ENCODE data around the gene AMFR.

AMFR gene

DNA sequence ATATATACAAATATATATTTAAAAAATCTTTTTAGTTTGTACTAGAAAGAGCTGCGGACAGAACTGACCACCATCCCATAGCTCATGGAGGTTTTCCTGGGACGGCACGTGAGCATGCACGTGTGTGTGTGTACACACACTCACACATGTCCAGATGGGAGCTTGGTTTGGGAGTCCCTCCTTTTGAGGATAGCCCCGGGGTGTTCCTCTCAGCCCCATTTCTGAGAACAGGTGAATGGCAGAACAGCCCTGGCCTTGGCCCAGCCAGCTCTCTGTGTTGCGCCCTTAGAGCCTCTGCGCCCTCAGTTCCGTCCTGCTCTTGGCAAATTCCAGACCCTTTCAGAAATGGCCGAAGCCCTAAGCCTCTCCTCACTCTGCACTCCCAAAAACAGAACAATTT is 70.1 kb downstream of the AMFR start:
- no peak for TF ChIP-seq SUZ12 (IDR thresholded peaks at IDR 0.05; ENCODE audit: extremely low read depth, insufficient read depth, insufficient read length)
- TF ChIP-seq YY1 (IDR thresholded peaks at IDR 0.05; ENCODE audit: insufficient read depth, insufficient read length) = no peak
- no peak for TF ChIP-seq ZNF274 (IDR thresholded peaks at IDR 0.05; ENCODE audit: low read depth, low read length)
- Histone ChIP-seq H3K4me3 (ENCODE audit: insufficient read length, low read depth) (no peak overlapping the region), H3K9ac (ENCODE audit: insufficient read length, low read depth) (peak overlapping the region; percentile 5), H3K9me3 (ENCODE audit: insufficient read depth, low read length) (no peaks in the 10 kb centered on the region), H3K4me1 (ENCODE audit: insufficient read depth, insufficient read length) (peaks cover 13% of the 10 kb centered on the region), H3K36me3 (ENCODE audit: insufficient read depth, insufficient read length, low read length) (peaks cover 4% of the 10 kb centered on the region), H3K27me3 (ENCODE audit: insufficient read depth, insufficient read length) (no peaks in the 10 kb centered on the region)
- no peak for DNase-seq (ENCODE audit: low read depth, low spot score)

DNA sequence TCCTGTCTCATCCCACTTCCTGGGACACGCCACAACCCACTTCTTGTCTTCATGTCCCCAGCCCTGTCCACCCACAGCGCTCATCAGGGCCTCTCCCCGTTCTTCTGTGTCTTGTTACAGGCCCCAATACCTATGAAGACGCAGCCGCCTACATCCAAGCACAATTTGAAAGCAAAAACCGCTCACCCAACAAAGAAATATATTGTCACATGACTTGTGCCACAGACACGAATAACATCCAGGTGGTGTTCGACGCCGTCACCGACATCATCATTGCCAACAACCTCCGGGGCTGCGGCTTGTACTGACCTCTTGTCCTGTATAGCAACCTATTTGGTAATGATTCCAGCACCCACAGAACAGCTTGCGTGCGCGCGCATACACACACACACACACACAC is 70.6 kb downstream of the AMFR start:
- Histone ChIP-seq H3K27me3 (ENCODE audit: insufficient read depth, insufficient read length) (no peaks in the 10 kb centered on the region), H3K4me3 (ENCODE audit: insufficient read length, low read depth) (no peak overlapping the region), H3K4me1 (ENCODE audit: insufficient read depth, insufficient read length) (peaks cover 10% of the 10 kb centered on the region), H3K9ac (ENCODE audit: insufficient read length, low read depth) (no peak overlapping the region), H3K9me3 (ENCODE audit: insufficient read depth, low read length) (no peaks in the 10 kb centered on the region), H3K36me3 (ENCODE audit: insufficient read depth, insufficient read length, low read length) (no peaks in the 10 kb centered on the region)
- DNase-seq (ENCODE audit: low read depth, low spot score) = no peak
- TF ChIP-seq ZNF274 (IDR thresholded peaks at IDR 0.05; ENCODE audit: low read depth, low read length) (no peak), SUZ12 (IDR thresholded peaks at IDR 0.05; ENCODE audit: extremely low read depth, insufficient read depth, insufficient read length) (no peak), YY1 (IDR thresholded peaks at IDR 0.05; ENCODE audit: insufficient read depth, insufficient read length) (no peak)

DNA sequence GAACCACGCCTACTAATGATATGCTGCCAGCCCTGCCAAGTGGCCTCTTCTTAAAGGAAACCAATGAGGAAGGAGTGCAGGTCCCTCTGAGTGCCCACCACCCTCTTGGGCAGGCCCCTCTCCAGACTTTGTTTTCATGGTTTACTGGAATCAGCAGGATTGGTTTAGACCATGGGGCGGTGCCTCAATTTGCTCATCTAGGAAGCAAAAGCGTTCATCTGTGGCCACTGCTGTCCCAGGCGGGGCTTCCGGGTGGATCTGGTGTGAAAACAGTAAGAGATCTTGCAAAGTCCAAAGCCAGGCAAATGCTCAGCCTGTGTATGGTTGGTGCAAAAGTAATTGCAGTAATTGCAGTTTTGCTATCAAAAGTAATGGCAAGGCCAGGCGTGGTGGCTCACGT is 71.3 kb downstream of the AMFR start:
- no peaks in the 10 kb centered on the region for H3K36me3 ChIP-seq (ENCODE audit: insufficient read depth, insufficient read length, low read length)
- H3K9me3 ChIP-seq (ENCODE audit: insufficient read depth, low read length) = no peaks in the 10 kb centered on the region
- peaks cover 10% of the 10 kb centered on the region for H3K4me1 ChIP-seq (ENCODE audit: insufficient read depth, insufficient read length)
- no peak overlapping the region for H3K9ac ChIP-seq (ENCODE audit: insufficient read length, low read depth)
- no peaks in the 10 kb centered on the region for H3K27me3 ChIP-seq (ENCODE audit: insufficient read depth, insufficient read length)
- no peak for DNase-seq (ENCODE audit: low read depth, low spot score)
- TF ChIP-seq ZNF274 (IDR thresholded peaks at IDR 0.05; ENCODE audit: low read depth, low read length) (no peak), YY1 (IDR thresholded peaks at IDR 0.05; ENCODE audit: insufficient read depth, insufficient read length) (no peak), SUZ12 (IDR thresholded peaks at IDR 0.05; ENCODE audit: extremely low read depth, insufficient read depth, insufficient read length) (no peak)
- no peak overlapping the region for H3K4me3 ChIP-seq (ENCODE audit: insufficient read length, low read depth)

DNA sequence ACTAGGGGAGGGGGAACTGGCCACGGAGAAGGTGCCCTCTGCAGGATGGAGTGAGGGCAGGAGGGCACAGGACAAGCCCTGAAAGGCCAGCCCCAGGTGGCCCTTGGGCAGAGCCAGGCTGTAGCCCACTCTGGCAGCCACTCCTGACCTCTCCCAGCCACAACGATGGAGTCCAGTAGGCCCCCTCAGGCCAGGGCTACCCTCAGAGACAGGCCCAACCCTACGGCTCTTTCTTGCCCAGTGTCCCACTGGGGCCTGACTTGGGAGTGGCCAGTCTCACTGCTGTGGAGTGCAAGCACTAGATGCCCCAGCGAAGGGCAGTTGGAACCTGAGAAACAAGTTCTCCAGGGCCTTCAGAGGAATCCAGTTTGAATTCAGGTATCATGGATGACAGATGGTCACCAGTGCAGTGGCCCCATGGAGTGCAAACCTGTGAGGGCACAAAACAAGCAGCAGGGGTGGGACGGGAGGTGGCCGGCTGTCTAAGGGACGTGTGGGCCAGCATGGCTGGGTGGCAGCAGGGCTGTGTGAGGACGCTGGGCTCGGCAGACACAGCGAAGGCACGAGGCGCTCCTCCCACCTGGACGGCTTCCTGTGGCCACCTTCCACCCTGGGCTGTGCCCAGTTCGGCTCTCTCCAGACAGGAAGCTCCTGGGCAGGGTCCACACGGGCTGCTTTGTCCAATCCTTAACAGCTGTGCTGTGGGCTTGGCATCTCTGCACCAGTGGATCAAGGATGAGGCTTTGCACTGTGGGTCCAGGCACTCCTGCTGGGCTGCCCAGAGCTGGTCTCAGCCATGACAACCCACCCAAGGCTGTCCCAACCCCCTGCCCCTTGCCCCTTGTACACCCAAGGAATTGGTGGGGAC is 72.1 kb downstream of the AMFR start:
- Histone ChIP-seq H3K4me1 (ENCODE audit: insufficient read depth, insufficient read length) (peaks cover 10% of the 10 kb centered on the region), H3K27me3 (ENCODE audit: insufficient read depth, insufficient read length) (no peaks in the 10 kb centered on the region), H3K9me3 (ENCODE audit: insufficient read depth, low read length) (no peaks in the 10 kb centered on the region), H3K36me3 (ENCODE audit: insufficient read depth, insufficient read length, low read length) (no peaks in the 10 kb centered on the region), H3K9ac (ENCODE audit: insufficient read length, low read depth) (no peak overlapping the region), H3K4me3 (ENCODE audit: insufficient read length, low read depth) (no peak overlapping the region)
- no peak for DNase-seq (ENCODE audit: low read depth, low spot score)
- no peak for TF ChIP-seq ZNF274 (IDR thresholded peaks at IDR 0.05; ENCODE audit: low read depth, low read length)
- no peak for TF ChIP-seq YY1 (IDR thresholded peaks at IDR 0.05; ENCODE audit: insufficient read depth, insufficient read length)
- TF ChIP-seq SUZ12 (IDR thresholded peaks at IDR 0.05; ENCODE audit: extremely low read depth, insufficient read depth, insufficient read length) = no peak

DNA sequence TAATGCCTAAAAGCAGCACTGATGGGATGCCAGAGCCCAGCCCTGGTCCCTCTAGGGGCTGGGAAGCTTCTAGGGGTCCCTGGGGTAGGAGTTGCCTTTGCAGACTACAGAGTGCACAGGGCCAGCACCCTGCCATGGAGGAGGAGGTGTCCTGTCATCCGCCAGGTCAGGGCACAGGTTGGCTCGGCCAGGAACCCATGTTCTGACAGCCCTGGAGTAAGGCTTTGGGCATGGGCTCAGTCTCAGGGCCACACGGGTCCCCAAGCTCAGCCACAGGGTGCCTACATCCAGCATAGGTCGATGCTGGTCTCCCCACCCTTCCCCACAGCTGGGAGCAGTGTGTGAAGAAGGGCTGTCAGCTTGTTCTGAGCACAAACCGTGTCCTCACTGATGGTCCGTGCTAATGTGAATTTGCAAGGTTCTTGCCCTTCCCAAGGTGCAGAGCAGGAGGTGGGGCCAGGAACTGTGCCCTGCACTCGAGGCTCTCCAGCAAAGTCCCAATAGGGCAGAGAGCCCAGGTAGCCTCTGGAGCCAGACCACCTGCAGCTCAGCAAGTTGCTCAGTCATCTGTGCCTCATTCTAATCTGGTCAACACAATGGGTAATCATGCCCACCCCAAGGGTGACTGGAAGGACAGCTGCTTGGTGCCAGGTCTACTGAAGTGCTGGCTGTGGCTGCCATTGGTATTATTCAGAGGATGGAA is 72.8 kb downstream of the AMFR start:
- DNase-seq (ENCODE audit: low read depth, low spot score) = no peak
- Histone ChIP-seq H3K9ac (ENCODE audit: insufficient read length, low read depth) (no peak overlapping the region), H3K9me3 (ENCODE audit: insufficient read depth, low read length) (no peaks in the 10 kb centered on the region), H3K4me1 (ENCODE audit: insufficient read depth, insufficient read length) (peaks cover 3% of the 10 kb centered on the region), H3K27me3 (ENCODE audit: insufficient read depth, insufficient read length) (no peaks in the 10 kb centered on the region), H3K4me3 (ENCODE audit: insufficient read length, low read depth) (no peak overlapping the region), H3K36me3 (ENCODE audit: insufficient read depth, insufficient read length, low read length) (no peaks in the 10 kb centered on the region)
- TF ChIP-seq YY1 (IDR thresholded peaks at IDR 0.05; ENCODE audit: insufficient read depth, insufficient read length) = no peak
- TF ChIP-seq SUZ12 (IDR thresholded peaks at IDR 0.05; ENCODE audit: extremely low read depth, insufficient read depth, insufficient read length) = no peak
- TF ChIP-seq ZNF274 (IDR thresholded peaks at IDR 0.05; ENCODE audit: low read depth, low read length) = no peak

DNA sequence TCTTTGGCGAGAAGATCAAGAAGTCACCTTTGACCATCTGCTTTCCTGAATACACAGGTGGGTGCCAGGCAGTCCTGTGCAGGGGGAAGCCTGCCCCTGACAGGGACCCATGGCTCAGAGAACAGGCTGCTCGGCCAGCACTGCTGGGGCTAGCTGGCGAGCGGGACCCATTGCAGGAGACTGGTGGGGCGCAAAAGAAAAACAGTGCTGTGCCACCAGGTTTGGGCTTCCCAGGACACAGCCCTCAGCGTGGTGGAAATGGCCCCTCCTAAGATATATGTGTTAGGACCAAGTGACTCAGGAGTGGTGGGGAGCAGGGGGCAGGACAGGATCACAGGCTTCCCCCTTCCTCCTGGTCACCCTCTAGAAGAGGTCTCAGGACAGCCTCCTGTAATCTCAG is 73.9 kb downstream of the AMFR start:
- Histone ChIP-seq H3K36me3 (ENCODE audit: insufficient read depth, insufficient read length, low read length) (no peaks in the 10 kb centered on the region), H3K9ac (ENCODE audit: insufficient read length, low read depth) (no peak overlapping the region), H3K4me3 (ENCODE audit: insufficient read length, low read depth) (no peak overlapping the region), H3K9me3 (ENCODE audit: insufficient read depth, low read length) (no peaks in the 10 kb centered on the region), H3K27me3 (ENCODE audit: insufficient read depth, insufficient read length) (no peaks in the 10 kb centered on the region), H3K4me1 (ENCODE audit: insufficient read depth, insufficient read length) (no peaks in the 10 kb centered on the region)
- TF ChIP-seq SUZ12 (IDR thresholded peaks at IDR 0.05; ENCODE audit: extremely low read depth, insufficient read depth, insufficient read length) (no peak), ZNF274 (IDR thresholded peaks at IDR 0.05; ENCODE audit: low read depth, low read length) (no peak), YY1 (IDR thresholded peaks at IDR 0.05; ENCODE audit: insufficient read depth, insufficient read length) (no peak)
- no peak for DNase-seq (ENCODE audit: low read depth, low spot score)
